ENCODE measurements around the gene ITGB4.
A peak's percentile ranks its signal among the peaks of the same experiment; 100 is the strongest.

The ITGB4 gene

DNA sequence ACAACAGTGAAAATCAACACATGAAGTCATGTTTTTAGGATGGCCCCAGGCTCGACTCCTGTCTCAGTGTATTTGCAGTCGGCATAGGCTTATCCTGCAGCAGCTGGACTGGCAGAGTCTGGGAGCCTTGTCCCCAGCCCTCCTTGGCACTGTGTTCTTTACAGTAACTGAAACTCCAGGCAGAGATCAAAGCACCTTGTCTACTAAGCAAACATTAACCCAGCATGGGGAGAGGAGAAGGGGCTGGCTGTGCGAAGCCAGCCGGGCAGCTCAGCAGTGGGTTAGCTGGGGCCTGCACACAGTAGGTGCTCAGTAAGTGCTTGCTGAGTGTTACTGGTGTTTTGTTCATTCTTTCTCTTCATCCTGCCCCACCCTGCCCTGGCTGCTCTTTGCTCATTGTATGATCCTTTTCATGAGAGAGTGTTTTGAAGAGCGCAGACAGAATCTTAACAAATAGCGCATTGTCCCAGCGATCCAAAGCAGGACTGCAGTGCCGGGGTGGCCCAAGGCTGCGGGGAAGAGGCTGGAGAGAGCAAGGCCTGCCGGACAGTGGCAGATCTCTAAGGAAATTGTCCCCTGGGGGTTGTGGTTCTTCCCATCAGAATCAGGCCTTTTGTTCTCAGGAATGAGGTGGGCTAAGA is 23.5 kb upstream of the ITGB4 start:
- DNase-seq = peak in 46 of 58 donors; percentile 17 to 90 (median 62)

DNA sequence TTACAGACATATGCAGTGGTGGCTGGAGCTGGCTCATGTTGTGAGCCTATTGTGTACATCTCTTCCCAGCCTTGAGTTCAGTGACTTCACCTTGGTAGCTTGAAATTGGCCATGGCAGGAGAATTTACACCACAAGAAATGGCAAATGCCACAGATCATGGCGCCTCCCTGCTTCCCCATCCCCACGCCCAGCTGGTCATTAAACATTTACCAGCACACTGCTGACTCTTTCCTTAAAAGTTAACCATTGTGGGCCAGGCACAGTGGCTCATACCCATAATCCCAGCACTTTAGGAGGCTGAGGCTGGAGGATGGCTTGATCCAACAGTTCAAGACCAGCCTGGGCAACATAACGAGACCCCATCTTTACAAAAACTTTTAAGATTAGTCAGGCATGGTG is 22.6 kb upstream of the ITGB4 start:
- DNase-seq = no peak

DNA sequence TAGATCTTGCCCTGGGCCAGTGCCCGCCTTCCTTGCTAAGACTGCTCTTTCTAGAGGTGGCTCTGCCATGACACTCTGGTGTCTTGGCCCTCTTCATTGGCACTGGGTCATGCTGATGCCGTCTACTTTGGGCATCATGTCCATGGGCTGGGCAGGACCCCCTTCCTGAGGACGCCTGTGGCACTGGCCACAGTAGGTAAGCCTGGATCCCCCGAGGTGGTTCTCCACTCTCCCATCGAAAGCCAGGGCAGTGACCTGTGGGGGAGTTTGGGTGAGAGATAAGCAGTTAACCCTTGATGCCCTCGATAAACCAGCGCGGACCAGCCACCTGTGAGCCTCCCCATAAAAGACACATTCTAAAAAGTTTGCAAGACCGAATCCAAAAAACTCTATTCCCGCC is 20.0 kb upstream of the ITGB4 start:
- DNase-seq = no peak

DNA sequence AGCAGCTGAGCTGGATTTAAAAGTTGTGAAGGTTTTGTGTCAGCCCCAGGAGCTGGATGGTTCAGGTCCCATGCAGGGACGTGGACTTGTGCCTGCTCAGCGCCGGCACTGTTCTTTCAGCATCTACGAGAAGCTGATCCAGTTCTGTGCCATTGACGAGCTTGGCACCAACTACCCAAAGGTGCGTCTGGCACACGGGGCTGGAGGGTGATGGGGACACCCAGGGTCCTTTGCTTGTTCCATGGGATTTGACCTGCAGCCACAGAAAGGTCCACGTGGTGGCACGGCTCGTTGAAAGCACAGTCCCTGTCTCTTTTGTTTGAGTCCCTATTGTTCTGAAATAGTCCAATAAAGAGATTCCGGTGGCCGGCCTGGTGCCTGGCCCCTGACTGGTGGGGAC is 18.1 kb upstream of the ITGB4 start:
- no peak for DNase-seq

DNA sequence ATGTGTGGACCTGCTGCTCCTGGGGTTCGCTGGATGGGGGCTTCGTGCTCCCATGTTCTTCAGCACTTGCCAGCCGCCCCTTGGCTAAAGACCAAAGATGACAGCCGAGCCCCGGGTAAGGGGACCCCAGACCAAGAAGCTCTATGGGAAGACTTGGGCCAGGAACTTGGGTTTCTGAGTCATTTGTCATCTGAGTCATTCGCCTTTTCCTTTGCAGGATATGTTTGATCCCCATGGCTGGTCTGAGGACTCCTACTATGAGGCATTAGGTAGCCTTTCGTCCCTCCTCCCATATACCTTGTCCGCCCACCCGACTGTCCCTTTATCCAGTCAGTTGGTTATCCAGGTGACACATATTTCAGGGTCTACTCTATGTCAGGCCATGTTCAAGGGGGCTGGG is 17.7 kb upstream of the ITGB4 start:
- no peak for DNase-seq

DNA sequence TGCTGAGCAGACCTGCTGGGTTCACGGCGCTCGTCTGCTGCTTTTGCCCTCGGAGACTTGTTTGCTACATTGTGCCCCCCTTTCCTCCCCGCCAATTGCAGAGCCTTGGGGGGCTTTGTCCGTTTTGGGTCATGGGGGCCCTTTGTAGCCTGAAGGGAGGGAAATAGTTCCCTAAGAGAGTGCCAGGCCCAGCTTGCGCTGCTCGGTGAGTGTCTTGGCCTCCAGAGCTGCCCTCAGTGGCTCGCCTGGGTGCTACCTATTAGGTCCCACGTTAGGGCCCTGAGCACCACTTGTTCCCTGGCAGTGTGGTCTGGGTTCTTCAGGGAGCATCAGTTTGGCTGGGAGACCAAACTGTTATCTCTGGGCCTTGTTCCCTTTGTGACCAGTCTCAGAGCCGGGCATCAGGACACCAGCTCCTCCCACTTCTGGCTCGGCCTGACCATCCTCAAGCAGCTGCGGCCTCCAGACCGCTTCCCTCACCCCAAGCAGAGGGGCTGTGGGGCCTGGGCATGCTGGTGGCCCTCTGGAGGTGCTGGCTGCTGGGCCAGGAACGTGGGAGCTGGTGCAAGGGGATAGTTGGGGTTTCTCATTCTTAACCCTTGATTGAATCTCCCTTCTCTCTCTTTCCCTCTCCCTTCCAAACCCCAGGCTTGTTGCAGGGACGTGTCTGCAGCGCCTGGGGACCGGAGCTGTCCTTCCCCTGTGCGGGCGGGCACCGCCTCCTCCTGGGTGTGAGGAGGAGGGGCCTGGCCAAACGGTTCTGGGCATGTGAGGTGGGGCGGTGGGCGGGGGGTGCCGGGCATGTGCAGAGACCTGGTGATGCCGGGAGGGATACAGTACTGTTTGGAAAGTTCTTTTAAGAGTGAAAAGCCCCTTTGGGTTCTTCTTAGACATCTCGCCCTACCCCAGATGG is 16.0 kb upstream of the ITGB4 start:
- DNase-seq = peak in 2 of 58 donors; percentile 16 to 26

DNA sequence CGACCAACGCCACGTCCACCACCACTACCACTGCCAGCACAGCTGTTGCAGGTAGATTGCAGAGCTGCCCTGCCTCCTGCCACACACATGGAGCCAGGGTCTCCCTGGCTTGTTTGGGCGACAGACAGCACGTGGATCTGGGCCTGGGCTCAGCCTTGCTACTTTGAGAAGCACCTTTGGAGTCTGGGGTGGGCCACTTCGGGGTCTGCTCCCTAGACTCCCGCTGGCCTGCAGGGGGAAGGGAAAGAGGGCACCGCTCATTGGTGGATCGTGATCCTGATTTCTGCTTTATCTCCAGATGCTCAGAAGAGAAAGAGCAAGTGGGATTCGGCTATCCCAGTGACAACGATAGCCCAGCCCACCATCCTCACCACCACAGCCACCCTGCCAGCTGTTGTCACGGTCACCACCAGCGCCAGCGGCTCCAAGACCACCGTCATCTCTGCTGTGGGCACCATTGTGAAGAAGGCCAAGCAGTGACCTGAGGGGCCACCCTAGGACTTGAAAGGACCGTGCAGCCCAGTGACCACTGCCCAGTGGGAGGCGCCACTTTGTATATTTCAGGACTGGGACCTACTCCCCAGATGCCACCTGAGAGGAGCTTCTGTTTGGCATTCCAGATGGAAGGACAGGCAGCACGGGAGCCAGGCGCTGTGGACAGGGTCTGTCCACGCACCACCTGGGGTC is 15.1 kb upstream of the ITGB4 start:
- no peak for DNase-seq

DNA sequence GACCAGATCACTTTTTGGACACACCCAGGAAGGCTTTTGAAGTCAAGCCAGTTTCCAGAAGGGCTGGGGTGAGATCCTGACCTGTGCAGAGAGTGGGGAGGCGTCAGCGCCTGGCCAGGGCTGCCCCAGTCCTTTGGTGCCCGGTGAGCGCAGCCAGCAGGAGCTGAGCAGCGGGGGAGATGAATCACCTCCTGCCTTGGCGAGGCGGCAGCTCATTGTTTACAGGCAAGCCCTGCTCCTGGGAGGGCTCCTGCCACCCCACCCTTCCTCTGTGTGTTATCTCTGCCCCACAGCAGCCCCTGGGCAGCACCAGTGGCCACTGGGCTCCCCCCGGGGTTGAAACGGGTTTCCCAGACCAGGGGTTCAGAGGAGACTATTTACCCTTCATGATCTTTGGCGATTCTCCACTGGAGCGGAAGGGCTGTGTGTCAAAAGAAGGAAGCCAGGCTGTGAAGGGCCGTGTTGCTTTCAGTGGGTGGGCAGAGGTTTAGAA is 14.1 kb upstream of the ITGB4 start:
- no peak for DNase-seq

DNA sequence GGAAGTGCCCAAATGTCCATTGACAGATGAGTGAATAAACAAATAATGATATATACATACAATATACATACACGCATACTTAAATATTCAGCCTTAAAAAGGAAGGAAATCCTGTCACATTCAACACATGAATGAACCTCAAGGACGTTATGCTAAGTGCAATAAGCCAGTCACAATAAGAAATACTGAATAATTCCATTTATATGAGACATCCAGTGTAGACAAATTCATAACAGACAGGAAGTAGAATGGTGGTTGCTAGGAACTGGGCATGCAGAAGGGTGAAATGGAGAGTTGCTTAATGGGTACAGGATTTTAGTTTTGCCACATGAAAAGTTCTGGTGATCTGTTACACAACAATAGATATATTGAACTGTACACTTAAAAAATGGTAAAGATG is 8.8 kb upstream of the ITGB4 start:
- no peak for DNase-seq

DNA sequence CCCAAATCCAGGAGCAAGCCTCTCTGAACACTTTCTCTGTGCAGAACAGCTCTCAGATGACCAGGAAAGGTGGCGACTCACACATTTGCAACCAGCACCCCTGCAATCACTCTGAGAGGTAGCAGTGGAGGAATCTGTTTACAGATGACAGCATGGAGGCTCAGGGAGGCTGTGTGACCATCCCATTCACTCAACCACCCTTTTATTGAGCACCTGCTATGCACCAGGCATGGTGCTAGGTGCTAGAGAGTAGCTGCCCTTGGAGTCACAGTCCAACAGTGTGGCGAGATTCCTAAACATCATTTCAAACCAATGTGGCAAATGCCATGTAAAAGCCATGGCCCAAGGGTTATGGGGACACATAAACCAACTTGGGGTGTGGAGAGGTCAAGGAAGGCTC is 1.5 kb upstream of the ITGB4 start:
- no peak for DNase-seq

DNA sequence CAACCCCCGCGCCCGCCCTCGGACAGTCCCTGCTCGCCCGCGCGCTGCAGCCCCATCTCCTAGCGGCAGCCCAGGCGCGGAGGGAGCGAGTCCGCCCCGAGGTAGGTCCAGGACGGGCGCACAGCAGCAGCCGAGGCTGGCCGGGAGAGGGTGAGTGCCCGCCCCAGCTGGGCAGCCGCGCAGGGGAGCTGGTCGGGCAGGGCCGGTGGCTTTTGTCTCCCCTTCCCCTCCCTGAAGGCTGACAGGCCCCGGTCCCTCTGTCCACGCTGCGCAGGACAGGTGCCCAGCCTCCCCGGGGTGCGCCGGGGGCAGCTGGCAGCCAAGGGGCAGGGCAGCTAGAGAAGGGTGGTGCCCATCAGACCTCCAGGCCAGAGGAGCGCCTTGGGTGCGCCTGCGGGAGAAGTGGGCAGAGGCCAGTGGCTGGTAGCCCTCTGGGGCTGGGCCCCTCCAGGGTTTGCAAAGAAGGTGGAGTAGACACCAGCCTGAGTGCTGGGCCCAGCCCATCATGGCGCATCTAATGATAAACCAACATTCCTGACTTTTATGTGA is 278 bp downstream of the ITGB4 start:
- no peak for DNase-seq

DNA sequence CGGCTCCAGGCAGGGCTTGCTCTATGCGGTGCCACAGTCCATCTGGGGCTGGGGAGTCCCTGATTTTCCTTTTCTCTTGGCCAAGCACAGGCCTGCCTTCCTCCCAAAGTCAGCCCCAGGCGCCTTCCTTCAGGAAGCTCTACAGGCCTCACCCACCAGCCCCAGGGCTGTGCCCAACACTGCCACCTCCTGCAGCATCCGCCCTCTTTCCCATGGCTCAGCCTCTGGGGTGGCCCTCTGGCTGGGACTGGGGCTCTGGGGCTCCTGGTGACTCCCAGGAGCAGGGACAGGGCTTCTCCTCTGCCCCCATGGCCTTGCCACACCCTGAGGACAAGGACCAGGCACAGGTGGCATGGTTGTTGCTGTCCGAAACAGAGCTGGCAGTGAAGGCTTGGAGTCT is 817 bp downstream of the ITGB4 start:
- DNase-seq = peak in 1 of 58 donors; percentile 5

DNA sequence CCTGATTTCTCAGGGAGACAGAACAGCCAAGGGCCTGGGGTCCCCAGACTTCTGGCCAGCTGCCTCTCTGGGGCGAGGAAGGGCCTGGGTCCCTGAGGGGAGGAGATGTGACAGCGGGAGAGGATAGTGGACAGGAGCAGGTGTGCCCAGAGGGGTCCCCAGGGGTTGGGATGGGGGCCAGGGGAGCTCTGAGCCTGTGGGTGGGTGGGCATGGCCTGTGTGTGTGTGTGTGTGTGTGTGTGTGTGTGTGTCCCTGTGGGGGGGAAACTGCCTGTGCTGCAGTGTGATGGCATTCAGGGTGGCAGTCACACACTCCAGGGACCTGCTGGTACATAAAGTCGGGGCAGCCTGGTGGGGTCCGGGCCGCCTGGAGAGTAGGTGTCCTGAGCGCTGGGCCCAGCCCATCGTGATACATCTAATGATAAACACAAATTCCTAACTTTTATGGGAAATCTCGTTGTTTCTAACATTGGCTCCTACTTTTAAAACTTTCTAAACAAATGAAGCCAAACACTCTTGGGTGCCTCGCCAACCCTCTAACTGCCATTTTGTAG is 1.4 kb downstream of the ITGB4 start:
- no peak for DNase-seq

DNA sequence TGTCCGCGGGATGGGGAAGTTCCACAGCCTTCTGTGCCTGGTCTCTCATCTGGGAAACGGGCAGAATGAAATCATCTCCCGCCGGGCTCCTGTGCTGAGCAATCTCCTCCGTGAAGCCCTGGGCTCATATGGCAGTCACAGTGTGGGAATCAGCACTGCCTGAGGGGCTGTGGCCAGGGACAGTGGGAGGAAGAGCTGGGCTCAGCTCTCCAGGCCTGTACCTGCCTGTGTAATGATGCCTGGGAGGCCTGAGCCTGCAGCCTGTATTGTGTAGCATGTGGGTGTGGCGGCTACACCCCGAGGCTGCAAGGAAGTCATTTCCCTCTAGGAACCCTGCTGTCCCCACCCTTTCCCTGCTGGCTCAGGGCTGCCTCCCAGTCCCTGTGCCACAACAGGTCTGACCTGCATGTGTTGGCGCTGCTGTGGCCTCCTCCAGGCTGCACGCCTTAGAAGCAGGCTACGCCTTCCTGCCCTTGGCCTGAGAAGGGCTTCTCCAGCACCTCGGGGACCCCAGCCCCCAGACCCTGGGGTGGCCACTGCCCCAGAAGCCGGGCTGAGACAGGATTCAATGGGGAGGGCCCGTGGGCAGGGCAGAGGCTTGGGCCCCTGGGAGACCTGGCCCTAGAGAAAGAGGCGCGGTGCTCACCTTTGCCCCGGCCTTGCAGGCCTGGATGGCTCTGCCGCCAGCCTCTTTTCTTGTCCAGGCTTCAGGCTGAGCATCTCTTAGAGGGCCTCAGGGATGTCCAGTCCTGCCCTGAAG is 2.1 kb downstream of the ITGB4 start:
- DNase-seq = no peak

DNA sequence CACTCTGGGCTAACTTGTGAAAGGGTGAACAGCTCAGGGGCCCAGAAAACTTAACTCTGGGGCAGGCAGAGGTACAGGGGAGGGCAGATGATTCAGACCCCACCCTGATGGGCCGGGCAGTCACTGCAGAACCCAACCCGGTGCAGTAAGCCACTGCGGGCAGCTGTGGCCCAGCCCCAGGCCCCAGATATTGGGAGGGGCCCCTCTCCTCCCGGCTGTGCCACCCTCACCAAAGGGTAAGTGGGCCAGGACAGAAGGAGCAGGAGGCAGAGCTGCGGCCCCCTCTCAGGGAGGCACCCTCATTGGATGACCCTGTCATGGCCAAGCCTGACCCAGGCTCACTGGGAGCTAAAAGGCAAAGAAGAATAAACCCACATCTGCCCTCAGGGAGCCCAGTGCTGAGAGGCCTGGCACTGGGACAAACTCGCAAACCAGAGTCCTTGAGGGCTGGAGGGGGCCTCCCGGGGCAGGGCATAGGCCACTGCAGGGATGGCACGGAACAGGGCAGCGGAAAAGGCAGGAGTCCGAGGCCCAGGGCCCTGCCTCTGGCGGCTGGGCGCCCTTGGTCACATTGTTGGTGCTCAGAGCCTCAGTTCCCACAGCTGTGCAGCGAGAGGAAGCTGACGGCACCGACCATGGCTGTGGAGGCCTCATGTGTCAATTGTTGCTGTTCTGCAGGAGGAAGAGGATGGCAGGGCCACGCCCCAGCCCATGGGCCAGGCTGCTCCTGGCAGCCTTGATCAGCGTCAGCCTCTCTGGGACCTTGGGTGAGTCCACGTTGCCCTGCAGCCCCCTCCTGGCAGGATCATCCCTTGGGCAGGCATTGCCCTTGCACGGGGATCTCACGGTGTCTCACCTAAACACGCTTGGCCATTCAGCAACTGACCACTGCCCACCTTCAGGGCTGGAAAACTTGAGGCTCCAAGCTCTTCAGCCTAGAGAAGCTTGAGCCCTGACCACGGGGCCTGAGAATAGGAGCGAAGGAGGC is 3.1 kb downstream of the ITGB4 start:
- DNase-seq = no peak

DNA sequence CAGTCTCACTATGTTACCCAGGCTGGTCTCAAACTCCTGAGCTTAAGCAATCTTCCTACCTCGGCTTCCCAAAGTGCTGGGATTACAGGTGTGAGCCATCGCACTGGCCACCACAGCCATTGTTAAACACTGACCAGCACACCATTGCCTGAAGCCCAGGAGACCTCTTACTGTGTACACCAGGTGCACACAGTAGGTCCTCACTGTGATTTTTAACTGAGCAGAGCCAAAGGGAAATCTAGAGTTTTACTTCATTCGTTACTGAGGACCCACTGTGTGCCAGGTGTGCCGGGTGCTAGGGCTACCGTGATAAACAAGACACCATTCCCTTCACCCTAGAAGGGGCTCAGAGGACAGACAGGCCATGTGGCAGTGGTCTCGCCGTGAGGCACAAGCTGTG is 4.2 kb downstream of the ITGB4 start:
- DNase-seq = no peak

DNA sequence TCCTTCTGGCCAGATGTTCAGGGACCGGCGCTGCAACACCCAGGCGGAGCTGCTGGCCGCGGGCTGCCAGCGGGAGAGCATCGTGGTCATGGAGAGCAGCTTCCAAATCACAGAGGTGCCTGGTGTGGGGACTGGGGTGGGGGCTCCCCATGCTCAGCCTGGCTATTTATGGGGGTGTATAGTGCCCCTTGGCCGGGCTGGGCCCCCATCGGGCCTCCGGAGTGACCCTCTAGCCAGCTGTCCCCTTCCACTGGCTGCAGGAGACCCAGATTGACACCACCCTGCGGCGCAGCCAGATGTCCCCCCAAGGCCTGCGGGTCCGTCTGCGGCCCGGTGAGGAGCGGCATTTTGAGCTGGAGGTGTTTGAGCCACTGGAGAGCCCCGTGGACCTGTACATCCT is 6.1 kb downstream of the ITGB4 start:
- no peak for DNase-seq

DNA sequence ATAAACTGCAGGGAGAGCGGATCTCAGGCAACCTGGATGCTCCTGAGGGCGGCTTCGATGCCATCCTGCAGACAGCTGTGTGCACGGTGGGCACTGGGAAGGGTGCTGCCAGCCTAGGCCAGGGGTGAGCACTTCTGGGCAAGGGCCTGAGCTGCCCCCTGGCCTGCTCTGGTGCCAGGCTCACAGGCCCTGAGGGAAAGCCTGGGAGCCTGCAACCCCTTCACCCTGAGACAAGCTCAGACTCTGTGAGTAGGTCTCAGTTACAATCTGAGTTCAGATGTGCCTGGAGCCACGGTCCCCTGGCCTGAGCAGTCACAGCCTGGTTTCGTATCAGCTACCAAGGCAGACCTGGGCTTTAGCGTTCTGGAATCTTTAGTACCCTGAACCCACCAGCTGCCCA is 8.1 kb downstream of the ITGB4 start:
- no peak for DNase-seq

DNA sequence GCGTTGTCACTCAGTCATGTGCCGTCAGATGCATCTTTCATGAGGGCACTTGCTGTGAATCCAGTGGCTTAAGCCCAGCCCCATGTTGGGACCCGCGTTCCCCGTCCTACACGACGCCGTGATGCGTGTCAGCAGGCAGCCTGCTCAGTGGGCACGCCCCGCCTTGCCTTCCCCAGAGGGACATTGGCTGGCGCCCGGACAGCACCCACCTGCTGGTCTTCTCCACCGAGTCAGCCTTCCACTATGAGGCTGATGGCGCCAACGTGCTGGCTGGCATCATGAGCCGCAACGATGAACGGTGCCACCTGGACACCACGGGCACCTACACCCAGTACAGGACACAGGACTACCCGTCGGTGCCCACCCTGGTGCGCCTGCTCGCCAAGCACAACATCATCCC is 8.8 kb downstream of the ITGB4 start:
- DNase-seq = no peak
